ENCODE results near the gene FAM76A.
"Not testable (repeated sequence)": the region's sequence is repeated elsewhere in the genome, so short reads cannot be mapped to it uniquely, and the experiment has no call there.

FAM76A gene

DNA sequence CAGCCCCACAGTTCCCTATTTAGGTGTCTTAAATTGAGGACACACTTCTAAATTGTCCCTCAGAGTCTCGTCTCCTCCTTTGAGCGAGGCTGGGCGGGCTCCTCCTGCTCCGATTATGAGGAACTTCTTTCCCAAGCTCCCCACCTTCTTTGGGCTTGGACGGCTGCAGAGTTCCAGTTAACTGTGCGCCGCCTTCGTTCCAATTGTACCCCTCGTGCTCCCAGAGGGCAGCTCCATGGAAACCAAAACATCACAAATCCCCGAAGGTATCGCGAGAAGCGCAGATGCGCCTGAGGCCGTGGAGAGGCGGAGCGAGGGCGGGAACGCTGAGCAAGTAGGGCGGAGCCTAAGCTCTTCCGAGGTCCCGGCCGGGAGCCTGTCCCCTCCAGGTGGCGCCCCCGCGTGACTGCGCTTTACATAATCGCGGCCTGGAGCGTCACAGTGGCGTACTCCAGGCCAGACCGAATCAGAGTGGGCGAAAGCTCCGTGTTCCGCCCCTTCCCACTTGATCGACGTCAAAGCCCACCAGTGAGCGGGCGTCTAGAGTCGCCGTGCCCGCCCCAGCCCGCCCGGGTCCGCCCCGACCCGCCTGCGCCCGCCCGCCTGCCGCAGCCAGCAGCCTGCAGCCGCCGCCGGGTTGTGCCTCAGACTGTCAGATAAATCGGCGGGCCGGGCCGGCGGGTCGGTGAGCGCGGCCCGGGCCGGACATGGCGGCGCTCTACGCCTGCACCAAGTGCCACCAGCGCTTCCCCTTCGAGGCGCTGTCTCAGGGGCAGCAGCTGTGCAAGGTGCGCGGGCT is at the start of gene FAM76A:
Gene FAM76A, plus strand, starts transcription at position 588 of the 799 bp plus-strand sequence. Its CDS starts 120 bp downstream, at position 708.
- DNase-seq, result peak; percentile 99 to 100 (median 99)

DNA sequence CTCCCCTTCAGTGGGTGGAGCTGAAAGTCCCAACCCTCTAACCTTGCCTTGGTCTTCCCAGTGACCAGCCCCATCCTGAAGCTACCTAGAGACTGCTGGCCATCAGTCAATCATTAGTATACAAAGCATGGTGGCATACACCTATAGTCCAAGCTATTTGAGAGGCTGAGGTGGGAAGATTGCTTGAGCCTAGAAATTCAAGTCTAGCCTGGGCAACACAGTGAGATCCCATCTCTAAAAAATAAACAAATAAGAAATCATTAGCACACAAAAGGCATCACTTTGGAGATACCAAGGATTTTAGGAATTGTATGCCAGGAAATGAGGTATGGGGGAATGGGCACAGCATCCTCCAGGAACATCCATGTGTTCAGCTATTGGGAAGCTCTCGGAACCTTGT is 49.4 kb upstream of the FAM76A start:
- DNase-seq, result no peak

DNA sequence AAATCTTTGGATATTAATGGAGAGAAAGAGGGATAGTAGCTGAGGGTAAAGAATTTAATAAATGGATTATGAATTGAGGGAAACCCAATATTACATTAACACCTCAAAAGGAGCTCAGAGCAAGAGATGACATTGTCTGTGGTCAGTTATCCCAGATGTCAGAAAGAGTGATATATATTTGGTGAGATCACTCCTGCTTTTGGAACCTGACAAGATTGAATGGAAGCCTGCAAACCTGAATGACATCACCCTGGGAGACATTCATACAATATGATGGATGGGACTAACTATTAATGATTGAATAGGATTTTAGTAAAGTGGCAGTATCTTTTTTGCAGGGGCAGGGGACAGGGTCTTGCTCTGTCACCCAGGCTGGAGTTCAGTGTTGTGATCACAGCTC is 47.0 kb upstream of the FAM76A start:
- no peak for DNase-seq

DNA sequence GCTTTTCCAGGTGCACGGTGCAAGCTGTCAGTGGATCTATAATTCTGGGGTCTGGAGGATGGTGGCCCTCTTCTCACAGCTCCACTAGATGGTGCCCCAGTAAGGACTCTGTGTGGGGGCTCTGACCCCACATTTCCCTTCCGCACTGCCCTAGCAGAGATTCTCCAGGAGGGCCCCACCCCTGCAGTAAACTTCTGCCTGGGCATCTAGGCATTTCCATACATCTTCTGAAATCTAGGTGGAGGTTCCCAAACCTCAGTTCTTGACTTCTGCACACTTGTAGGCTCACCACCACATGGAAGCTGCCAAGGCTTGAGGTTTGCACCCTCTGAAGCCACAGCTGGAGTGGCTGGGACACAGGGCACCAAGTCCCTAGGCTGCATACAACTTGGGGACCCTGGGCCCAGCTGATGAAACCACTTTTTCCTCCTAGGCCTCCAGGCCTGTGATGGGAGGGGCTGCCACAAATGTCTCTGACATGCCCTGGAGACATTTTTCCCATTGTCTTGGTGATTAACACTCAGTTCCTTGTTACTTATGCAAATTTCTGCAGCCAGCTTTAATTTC is 45.5 kb upstream of the FAM76A start:
- DNase-seq, result not testable (repeated sequence)

DNA sequence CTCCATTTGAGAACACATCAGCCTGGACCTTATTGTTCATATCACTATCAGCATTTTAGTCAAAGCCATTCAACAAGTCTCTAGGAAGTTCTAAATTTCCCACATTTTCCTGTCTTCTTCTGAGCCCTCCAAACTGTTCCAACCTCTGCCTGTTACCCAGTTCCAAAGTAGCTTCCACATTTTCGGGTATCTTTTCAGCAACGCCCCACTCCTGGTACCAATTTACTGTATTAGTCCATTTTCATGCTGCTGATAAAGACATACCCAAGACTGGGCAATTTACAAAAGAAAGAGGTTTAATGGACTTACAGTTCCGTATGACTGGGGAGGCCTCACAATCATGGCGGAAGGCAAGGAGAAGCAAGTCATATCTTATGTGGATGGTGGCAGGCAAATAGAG is 44.2 kb upstream of the FAM76A start:
- DNase-seq, result not testable (repeated sequence)

DNA sequence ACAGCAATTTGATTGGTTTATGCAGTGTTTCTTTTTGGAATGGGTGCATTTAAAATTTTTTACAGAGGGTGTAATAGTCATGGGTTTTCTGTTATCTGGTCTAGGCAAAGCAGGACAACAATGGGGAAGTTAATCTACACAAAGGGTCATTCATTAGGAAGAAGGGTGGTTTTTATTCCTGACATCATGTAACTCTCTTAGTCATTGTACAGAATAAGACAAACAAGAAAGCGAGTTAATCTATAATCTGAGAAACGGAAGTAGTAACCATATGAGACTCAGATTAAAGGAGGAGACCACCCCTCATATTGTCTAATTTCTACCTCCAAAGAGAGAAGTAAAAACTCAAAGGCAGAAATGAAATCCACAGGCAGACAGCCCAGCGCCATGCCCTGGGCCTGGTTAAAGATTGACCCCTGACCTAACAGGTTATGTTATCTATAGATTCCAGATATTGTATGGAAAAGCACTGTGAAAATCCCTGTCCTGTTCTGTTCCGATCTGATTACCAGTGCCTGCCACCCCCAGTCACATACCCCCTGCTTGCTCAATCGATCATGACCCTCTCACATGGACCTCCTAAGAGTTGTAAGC is 43.3 kb upstream of the FAM76A start:
- DNase-seq, result no peak

DNA sequence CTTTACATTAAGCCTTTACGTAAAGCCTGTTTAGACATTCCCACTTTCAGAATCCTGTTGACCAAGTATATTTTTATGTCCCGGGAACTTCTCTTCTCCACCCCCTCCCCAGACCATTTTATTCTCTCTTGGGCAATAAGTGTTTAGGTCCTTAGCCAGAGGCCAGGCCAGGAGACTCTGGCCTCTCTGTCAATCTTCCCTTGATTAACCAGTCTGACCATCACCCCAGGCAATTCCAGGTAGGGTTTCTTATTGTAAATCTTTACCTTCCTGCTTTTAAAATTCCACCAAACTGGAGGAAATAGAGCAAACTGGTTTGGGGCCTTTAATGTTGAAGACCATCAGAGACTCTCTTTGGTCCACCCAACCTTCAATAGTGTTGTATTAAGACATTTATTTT is 41.6 kb upstream of the FAM76A start:
- DNase-seq, result no peak

DNA sequence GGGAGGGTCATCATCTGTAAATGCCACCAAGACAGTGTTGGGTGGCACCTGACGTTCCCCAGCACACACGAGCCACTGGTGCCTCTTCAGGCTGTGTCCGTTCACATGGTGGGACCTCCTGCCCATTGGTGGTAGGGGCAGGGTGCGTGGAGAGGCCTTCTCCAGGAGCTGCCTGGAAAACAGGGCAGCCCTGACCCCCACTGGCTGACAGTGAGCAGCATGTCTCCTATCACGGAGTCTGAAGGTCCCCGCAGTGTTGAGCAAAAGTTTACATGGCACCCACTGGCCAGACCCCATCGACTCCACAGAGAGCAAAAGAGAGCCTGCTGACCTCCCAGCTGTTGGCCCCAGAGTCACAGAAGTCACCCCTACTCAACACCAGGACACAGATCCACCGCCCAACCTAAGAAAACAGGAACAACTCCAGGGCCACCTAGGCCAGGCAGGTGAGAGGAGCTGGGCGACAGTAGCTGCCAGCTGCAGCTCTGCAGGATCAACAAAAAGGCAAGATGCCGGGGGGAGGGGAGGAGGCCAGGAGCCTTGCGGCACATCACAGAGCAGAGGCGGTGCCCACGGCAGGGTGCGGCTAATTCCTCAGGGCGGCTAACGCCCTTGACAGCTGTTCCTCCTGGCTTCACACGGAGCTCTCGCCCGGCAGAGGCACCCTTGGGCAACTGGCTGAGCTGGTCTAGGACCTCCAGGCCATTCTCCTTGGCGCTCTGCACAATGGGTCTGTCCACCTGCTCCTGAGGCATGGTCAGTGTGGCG is 39.4 kb upstream of the FAM76A start:
- DNase-seq, result no peak

DNA sequence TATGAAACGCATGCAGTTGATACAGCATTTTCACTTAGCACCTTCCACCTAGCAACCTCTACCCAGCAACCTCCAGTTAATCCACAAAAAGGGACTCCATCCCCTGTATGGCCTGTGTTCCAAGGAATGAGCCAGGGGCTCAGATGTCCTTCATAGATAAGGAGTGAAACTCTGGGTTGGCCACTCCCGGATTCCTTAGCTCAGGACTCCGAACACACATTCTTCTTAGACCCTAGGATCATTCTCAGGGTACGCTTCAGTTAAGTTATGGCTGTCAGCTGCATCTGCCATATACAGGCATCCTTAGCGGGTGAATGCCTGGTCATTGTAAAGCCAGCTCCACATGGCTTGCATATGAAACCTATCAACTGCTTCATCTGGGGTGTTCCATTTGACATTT is 37.9 kb upstream of the FAM76A start:
- no peak for DNase-seq

DNA sequence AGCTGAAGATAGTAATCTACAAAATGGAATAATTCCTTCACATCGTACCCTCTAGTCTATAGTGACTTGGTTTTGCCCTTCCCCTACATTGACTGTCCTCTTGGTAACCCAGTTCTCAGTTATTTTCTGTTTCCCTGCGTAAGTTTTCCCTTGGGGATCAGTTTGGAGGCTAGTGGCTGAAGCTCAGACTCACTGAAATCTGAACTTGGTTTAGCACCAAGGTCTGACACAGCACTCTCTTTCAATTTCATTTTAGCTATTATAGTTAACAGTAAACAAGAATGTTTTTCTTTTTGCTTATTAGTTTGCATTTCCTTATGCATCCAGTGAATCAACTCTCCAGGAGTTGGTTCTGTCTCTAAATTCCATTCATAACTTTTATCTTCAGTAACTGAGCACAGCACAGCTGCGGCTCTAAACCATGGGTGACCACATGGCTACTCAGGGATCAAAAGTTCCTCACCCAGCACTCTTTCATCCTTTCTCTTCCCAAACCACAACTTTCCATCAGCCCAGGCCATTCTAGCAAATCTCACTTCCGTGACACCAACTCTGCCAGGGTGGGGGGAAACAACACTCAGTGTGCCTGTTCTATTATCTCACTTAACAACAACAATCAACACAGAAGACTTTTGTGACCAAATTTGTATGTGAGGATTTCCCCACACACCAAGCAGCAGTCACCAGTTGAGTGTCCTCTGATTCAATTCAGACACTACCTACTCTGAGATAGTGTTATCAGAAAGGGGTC is 36.2 kb upstream of the FAM76A start:
- no peak for DNase-seq

DNA sequence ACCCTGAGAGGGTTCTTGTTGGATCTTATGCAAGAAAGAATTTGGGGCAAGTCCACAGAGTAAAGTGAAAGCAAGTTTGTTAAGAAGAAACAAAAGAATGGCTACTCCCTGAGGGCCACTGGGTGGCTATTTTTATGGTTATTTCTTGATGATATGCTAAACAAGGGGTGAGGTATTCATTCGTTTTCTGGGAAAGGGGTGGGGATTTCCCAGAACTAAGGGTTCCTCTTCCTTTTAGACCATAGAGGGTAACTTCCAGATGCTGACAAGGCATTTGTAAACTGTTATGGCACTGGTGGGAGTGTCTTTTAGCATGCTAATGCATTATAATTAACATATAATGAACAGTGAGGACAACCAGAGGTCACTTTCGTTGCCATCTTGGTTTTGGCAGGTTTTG is 35.6 kb upstream of the FAM76A start:
- no peak for DNase-seq

DNA sequence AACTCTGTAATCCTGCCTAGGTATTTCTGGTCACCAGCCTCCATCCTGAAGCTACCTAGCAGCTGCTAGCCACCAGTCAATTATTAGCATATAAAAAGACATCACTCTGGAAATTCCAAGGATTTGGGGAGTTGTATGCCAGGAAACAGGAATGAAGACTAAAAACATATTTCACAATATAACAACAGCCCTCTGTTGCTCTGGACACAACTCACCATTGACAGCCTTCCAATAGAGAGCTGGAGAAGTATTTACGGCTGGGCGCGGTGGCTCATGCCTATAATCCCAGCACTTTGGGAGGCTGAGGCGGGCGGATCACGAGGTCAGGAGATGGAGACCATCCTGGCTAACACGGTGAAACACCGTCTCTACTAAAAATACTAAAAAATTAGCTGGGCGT is 28.9 kb upstream of the FAM76A start:
- DNase-seq, result not testable (repeated sequence)

DNA sequence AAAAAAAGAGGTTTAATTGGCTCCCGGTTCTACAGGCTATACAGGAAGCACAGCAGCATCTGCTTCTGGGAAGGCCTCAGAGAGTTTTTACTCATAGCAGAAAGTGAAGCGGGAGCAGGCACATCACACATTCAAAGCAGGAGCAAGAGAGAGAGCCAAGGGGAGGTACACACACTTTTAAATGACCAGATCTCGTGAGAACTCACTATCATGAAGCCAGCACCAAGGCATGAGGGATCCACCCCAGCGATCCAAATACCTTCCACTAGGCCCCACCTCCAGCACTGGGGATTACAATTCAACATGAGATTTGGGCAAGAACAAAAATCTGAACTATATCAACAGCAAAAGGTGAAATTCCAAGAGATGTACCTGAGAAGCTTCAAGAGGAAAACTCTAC is 20.8 kb upstream of the FAM76A start:
- no peak for DNase-seq

DNA sequence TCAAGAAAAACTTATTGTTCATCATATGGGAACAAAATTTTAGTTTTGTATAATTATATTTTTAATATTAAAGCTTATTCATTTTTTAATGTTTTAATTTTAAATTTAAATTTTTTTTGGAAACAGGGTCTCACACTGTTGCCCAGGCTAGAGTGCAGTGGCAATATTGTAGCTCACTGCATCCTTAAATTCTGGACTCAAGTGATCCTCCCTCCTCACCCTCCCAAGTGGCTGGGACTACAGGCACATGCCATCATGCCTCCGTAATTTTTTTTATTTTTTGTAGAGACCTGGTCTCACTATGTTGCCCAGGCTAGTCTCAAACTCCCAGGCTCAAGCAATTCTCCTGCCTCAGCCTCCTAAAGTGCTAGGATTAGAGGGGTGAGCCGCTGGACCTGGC is 20.2 kb upstream of the FAM76A start:
- DNase-seq, result no peak

DNA sequence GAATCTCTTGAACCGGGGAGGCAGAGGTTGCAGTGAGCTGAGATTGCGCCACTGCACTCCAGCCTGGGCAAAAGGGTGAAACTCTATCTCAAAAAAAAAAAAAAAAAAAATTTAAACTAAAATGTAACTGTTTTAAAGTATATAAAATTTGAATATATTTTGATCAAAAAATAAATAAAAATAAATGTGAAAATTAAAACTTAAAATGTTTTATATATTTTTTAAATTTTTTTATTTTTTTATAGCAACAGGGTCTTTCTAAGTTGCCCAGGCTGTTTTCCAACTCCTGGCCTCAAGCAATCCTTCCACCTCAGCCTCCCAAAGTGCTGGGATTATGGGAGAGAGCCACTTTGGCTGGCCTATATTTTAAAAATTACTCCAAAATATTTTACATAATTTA is 15.2 kb upstream of the FAM76A start:
- DNase-seq, result no peak

DNA sequence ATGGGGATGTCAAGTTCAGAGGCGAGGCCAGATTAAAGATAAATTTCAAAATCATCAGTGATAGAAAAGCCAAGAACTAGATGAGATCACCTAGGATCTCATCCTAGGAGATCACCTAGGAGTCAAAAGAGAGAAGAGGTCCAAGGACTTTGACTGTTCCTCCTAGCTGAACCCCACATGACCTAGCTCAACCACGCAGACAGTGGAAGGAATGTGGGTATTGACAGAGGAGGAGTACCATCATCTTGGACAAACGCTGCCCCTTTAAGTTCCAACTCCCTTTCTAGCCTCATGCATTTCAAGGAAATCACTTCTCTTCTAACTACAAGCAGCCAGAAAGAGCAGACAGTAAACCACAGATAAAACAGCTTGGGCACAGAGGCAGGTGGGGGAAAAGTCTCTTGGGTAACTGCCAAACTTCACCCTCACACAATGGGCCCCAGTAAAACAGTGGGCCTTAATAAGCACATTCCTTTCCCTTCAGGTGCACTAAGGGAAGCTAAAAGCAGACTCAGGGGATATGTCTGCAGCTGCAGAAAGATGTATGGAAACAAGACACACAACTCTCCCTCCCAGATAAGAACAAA is 12.5 kb upstream of the FAM76A start:
- no peak for DNase-seq

DNA sequence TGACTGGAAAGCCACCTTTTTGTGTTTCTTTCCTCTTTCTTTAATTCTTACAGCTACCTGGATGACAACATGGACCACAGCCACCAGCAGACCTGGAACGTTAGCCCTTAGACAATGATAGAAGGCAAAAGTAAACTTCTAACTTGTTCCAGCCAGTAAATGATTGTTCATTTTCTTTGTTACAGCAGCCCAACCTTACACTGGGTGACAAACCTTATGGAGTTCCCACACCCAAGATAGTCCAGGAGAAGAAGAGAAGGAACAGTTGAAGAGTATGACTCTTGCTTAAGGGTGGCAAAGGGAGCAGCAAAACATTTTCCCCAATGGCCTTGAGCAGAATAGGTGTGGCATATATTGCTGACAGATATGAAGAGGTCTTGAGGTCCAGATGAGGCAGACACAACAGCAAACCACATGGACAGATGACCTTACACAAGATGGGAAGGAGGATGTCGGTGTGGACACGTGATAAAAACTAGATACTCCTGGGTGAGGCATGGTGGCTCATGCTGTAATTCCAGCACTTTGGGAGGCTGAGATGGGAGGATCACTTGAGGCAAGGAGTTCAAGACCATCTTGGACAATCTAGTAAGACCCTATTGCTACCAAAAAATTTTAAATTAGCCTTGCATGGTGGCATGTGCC is 11.8 kb upstream of the FAM76A start:
- DNase-seq, result no peak

DNA sequence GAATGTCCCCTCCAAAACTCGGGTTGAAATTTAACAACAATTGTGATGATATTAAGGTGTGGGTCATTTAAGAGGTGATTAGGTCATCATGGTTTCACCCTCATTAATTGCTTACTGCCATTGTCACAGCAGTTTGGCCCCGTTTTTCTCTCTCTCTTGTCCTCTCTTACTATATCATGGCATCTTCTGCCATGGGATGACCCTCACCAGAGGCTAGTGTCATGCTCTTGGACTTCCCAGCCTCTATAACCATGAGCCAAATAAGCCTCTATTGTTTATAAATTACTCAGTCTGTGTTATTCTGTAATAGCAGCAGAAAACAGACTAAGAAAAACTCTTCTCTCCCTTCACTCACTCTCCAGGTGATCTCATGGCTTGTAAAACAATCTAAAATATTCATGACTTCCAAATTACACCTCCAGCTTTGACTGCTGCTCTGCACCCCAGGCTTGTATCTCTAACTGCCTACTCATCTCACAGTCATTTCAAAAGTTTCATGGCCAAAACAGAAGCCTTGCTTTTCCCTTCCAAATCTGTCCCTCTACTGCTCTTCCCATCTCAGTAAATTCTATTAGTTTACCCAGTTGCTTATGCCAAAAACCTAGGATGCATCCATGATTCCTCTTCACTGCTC is 9.4 kb upstream of the FAM76A start:
- no peak for DNase-seq

DNA sequence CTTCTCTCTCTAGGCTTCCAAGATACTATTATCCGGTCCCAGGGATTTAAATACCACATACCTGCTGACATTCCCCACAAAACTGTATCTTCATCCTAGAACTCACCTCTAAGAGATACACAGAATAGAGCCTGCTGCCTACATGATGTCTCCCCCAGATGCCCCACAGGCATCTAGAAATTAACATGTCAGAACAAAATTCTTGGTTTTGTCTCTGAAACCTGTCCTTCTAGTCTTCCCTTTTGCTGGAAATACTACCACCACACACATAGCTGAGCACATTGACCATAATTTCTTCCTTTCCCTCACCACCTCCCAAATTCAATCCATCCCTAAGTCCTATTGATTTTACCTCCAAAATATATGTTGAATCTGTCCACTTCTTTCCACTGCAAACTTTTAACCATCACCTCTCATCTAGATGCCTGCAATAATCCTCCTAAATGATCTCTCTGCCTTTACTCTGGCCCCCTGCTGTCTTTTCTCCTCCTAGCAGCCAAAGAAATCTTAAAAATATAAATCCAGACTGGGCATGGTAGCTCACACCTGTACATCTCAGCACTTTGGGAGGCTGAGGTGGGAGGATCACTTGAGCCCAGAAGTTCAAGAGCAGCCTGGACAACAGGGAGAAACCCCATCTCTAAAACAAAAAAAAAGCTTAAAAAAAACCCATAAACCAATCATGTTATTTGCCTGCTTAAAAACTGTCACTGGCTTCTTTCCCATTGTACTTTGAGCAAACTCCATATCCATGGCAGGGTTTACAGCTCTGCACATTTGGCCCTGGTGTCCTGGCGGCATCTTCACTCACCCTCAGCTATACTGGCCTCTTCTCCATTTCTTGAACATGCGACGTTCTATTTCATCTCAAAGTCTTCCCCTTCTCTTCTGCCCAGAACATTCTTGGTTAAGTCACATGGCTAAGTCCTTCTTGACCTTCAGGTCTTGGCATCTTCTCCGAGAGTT is 6.2 kb upstream of the FAM76A start:
- peak in 2 of 6 experiments; percentile 9 to 13 for DNase-seq

DNA sequence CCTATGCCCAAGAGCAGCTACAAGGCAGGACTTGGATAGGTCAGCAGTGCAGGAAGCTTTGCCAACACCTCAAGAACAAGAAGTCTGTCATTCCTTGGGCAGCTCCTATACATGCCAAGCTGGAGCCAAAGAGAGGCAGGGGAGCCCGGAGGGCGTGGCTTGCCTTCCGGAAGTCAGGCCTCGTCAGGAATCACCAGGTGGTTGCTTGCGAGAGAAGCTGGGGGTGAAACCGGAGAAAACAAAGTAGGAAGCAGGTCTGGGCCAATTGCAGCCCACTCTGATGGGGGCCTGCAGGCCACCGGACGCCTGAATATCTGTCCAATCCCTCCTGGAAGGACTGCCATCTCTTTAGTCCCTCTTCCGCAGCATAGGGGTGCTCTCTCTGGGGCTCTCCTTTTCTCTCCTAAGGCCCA is 794 bp upstream of the FAM76A start:
- DNase-seq, result no peak
